Measurements from ENCODE around the gene SPSB4.

DNA sequence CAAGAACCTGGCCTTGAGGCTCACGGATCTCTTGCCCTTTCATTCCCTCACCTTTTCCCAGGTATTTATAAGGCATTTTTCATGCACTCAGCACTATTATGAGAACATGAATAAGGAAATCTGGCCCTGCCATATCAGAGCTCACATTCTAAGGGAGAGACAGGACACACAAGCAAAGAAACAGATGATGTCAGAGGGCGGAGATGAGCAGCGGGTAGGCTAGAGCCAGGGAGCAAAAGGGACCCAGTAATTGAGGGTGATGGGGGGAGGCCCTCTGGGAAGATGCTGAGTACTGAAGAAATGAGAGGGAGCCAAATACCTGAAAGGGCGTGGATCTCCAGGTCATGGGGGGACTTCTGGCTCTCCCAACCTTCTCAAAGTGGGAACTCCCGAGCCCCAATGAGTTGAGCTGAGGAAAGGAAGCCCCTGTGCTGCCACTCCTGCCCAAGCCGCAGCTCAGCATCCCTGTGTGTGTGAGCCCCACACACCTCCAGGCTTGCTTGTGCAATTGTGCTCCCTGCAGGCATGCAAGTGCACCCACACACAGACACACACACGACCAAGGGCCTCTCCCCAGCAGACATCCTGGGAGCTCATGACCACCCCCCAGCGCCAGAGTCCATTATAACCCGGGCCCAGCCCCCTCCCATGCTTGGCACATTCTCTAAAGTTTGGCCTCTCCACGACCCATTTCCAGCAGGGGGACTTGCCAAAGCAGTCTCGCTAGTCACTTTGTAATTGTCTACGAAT, 99.1 kb downstream of the SPSB4 start:
- no peak for TF ChIP-seq EZH2 (IDR thresholded peaks at IDR 0.05; ENCODE audit: insufficient read depth, low read length)
- TF ChIP-seq, protein P1, sequence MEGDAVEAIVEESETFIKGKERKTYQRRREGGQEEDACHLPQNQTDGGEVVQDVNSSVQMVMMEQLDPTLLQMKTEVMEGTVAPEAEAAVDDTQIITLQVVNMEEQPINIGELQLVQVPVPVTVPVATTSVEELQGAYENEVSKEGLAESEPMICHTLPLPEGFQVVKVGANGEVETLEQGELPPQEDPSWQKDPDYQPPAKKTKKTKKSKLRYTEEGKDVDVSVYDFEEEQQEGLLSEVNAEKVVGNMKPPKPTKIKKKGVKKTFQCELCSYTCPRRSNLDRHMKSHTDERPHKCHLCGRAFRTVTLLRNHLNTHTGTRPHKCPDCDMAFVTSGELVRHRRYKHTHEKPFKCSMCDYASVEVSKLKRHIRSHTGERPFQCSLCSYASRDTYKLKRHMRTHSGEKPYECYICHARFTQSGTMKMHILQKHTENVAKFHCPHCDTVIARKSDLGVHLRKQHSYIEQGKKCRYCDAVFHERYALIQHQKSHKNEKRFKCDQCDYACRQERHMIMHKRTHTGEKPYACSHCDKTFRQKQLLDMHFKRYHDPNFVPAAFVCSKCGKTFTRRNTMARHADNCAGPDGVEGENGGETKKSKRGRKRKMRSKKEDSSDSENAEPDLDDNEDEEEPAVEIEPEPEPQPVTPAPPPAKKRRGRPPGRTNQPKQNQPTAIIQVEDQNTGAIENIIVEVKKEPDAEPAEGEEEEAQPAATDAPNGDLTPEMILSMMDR (IDR thresholded peaks at IDR 0.05; ENCODE audit: insufficient read depth, low read depth, low read length), result no peak
